Measurements from ENCODE around the gene AMBRA1. TPM values are rescaled to one million over a fixed set of nuclear protein-coding genes. Genes with fewer than 3 reads are reported as not detected.

Gene AMBRA1
- total and polyA plus RNA-seq, 2 donors from 2014 or later = 8.0 to 32.6 TPM

DNA sequence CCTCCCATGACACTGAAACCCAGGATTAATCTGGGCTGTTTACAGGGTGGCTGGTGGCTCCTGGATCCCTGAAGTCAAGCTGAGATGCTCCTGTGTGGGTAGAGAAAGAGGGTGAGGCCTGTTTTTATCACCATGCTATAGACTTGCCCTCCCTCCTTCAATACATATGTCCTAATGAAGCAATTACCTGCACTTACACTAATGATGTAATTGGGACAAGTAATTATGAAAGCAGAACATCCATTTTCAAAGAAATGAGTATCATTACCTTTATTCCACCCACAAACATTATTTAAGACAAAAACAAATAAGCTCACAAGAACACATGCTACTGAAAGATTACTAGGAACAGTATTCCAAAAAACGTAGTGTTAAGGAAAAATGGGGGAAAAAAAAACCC lies 138.0 kb downstream of the AMBRA1 start:
- Histone ChIP-seq H3K27ac (ENCODE audit: low read depth in 2 of 2, low read length in 2 of 2) (no peak overlapping the region), H3K9me3 (ENCODE audit: control insufficient read depth in 2 of 3, insufficient read depth in 1 of 3, low read length in 3 of 3) (no peaks in the 10 kb centered on the region), H3K9ac (ENCODE audit: low read length in 3 of 3) (no peak overlapping the region), H3K4me1 (ENCODE audit: control insufficient read depth in 2 of 3, insufficient read depth in 2 of 3, low read depth in 1 of 3, low read length in 3 of 3) (no peaks in the 10 kb centered on the region), H3K36me3 (ENCODE audit: control insufficient read depth in 2 of 3, insufficient read depth in 3 of 3, low read length in 3 of 3) (no peaks in the 10 kb centered on the region), H3K27me3 (ENCODE audit: control insufficient read depth, insufficient read depth, low read length) (no peaks in the 10 kb centered on the region), H3K4me3 (ENCODE audit: low read length in 3 of 3) (no peak overlapping the region)
- DNase-seq = no peak
- intact Hi-C loops (cut with DNase I) = no loop called here
- TF ChIP-seq, protein P1, sequence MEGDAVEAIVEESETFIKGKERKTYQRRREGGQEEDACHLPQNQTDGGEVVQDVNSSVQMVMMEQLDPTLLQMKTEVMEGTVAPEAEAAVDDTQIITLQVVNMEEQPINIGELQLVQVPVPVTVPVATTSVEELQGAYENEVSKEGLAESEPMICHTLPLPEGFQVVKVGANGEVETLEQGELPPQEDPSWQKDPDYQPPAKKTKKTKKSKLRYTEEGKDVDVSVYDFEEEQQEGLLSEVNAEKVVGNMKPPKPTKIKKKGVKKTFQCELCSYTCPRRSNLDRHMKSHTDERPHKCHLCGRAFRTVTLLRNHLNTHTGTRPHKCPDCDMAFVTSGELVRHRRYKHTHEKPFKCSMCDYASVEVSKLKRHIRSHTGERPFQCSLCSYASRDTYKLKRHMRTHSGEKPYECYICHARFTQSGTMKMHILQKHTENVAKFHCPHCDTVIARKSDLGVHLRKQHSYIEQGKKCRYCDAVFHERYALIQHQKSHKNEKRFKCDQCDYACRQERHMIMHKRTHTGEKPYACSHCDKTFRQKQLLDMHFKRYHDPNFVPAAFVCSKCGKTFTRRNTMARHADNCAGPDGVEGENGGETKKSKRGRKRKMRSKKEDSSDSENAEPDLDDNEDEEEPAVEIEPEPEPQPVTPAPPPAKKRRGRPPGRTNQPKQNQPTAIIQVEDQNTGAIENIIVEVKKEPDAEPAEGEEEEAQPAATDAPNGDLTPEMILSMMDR (IDR thresholded peaks at IDR 0.05; ENCODE audit: borderline replicate concordance, extremely low read depth, insufficient read depth) = no peak
- no peak for FAIRE-seq

DNA sequence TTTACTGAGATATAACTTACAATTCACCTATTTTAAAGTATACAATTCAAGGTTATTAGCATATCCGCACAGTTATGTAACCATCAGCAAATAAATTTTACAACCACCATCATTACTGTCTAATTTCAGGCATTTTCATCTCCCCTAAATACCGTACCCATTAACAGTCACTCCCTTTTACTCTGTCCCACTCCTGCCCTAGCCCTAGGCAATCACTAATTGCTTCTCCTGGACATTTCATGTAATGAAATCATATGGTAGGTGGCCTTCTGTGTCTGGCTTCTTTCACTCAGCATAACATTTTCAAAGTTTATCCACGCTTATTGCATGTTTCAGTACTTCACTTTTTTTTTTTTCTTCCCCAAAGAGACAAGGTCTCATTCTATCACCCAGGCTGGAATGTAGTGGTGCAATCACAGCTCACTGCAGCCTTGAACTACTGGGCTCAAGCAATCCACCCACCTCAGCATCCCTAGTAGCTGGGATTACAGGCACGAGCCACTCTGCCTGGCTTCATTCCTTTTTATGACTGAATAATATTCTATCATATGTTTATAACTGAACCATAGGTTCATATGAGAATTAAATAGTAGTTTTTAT lies 140.8 kb downstream of the AMBRA1 start:
- Histone ChIP-seq H3K9me3 (ENCODE audit: control insufficient read depth in 2 of 3, insufficient read depth in 1 of 3, low read length in 3 of 3) (no peaks in the 10 kb centered on the region), H3K4me1 (ENCODE audit: control insufficient read depth in 2 of 3, insufficient read depth in 2 of 3, low read depth in 1 of 3, low read length in 3 of 3) (no peaks in the 10 kb centered on the region), H3K4me3 (ENCODE audit: low read length in 3 of 3) (no peak overlapping the region), H3K36me3 (ENCODE audit: control insufficient read depth in 2 of 3, insufficient read depth in 3 of 3, low read length in 3 of 3) (no peaks in the 10 kb centered on the region), H3K27ac (ENCODE audit: low read depth in 2 of 2, low read length in 2 of 2) (no peak overlapping the region), H3K9ac (ENCODE audit: low read length in 3 of 3) (no peak overlapping the region), H3K27me3 (ENCODE audit: control insufficient read depth, insufficient read depth, low read length) (no peaks in the 10 kb centered on the region)
- TF ChIP-seq, protein P1 (IDR thresholded peaks at IDR 0.05; ENCODE audit: borderline replicate concordance, extremely low read depth, insufficient read depth) = no peak
- FAIRE-seq = no peak
- no peak for DNase-seq
- intact Hi-C loops (cut with DNase I) = no loop called here

DNA sequence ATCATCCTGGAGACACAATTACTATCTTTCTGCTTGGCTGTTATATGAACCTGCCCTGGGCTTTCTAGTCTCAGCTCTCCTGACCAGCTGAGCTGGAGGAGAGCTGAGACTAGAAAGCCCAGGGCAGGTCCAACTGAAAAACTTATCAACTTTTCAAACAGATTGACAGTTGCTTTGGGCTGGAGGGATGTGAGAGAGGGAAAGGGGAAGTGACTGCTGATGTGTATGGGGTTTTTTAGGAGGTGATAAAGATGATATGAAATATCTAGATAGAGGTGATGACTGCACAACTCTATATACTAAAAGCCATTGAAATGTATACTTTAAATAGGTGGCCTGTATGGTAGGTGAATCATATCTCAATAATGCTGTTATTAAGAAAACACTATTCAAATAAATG lies 142.1 kb downstream of the AMBRA1 start:
- Histone ChIP-seq H3K4me3 (ENCODE audit: low read length in 3 of 3) (no peak overlapping the region), H3K36me3 (ENCODE audit: control insufficient read depth in 2 of 3, insufficient read depth in 3 of 3, low read length in 3 of 3) (no peaks in the 10 kb centered on the region), H3K4me1 (ENCODE audit: control insufficient read depth in 2 of 3, insufficient read depth in 2 of 3, low read depth in 1 of 3, low read length in 3 of 3) (no peaks in the 10 kb centered on the region), H3K27ac (ENCODE audit: low read depth in 2 of 2, low read length in 2 of 2) (no peak overlapping the region), H3K9me3 (ENCODE audit: control insufficient read depth in 2 of 3, insufficient read depth in 1 of 3, low read length in 3 of 3) (no peaks in the 10 kb centered on the region), H3K9ac (ENCODE audit: low read length in 3 of 3) (no peak overlapping the region), H3K27me3 (ENCODE audit: control insufficient read depth, insufficient read depth, low read length) (no peaks in the 10 kb centered on the region)
- TF ChIP-seq, protein P1 (IDR thresholded peaks at IDR 0.05; ENCODE audit: borderline replicate concordance, extremely low read depth, insufficient read depth) = no peak
- DNase-seq (no peak), FAIRE-seq (no peak)
- intact Hi-C loops (cut with DNase I) = no loop called here
